ENCODE measurements around the gene HOXB4. TPM values are rescaled to one million over a fixed set of nuclear protein-coding genes. Genes with fewer than 3 reads are reported as not detected.

Gene HOXB4
- total and polyA plus RNA-seq, 4 donors = 1.4 to 6.7 (median 2.6) TPM

GRCh38 chr17:48550502-48551213 is 27.5 kb downstream of the HOXB4 start:
- peaks cover 0 to 71% (median 0%) of the 10 kb centered on the region in 3 donors for H3K27me3 ChIP-seq (ENCODE audit: control insufficient read depth in 3 of 3, insufficient read depth in 3 of 3, low read length in 2 of 3)
- H3K4me1 ChIP-seq (ENCODE audit: control insufficient read depth in 5 of 5, insufficient read depth in 5 of 5, low read length in 5 of 5) = peaks cover 0 to 76% (median 10%) of the 10 kb centered on the region in 5 donors
- ATAC-seq (ENCODE audit: insufficient read depth, low FRiP score) (no peak), DNase-seq (peak; percentile 55 to 58 (median 58))
- WGBS, 2 donors = 49 to 79% methylated on average over 58 to 70 of the region's 70 CpGs
- peak overlapping the region in 1 of 2 donors; percentile 65 for H3K9ac ChIP-seq (ENCODE audit: insufficient read depth in 1 of 2, low read length in 2 of 2)
- H3K4me3 ChIP-seq = no peak overlapping the region
- peaks cover 0 to 3% (median 0%) of the 10 kb centered on the region in 4 donors for H3K9me3 ChIP-seq (ENCODE audit: control insufficient read depth in 4 of 4, insufficient read depth in 3 of 4, low read length in 3 of 4)
- peak overlapping the region in 1 of 2 donors; percentile 80 for H3K27ac ChIP-seq (ENCODE audit: low read depth in 1 of 2, low read length in 1 of 2)
- no peak for TF ChIP-seq CTCF (IDR thresholded peaks at IDR 0.05; ENCODE audit: control extremely low read depth, extremely low read depth)
- peaks cover 0 to 18% (median 4%) of the 10 kb centered on the region in 4 donors for H3K36me3 ChIP-seq (ENCODE audit: control insufficient read depth in 4 of 4, insufficient read depth in 4 of 4, low read length in 4 of 4)

- Histone ChIP-seq H3K9me3 (ENCODE audit: control insufficient read depth in 4 of 4, insufficient read depth in 3 of 4, low read length in 3 of 4) (peaks cover 0 to 3% (median 0%) of the 10 kb centered on the region in 4 donors), H3K9ac (ENCODE audit: insufficient read depth in 1 of 2, low read length in 2 of 2) (peak overlapping the region in 1 of 2 donors; percentile 91), H3K4me3 (no peak overlapping the region), H3K36me3 (ENCODE audit: control insufficient read depth in 4 of 4, insufficient read depth in 4 of 4, low read length in 4 of 4) (peaks cover 0 to 18% (median 4%) of the 10 kb centered on the region in 4 donors), H3K27me3 (ENCODE audit: control insufficient read depth in 3 of 3, insufficient read depth in 3 of 3, low read length in 2 of 3) (peaks cover 0 to 73% (median 0%) of the 10 kb centered on the region in 3 donors), H3K4me1 (ENCODE audit: control insufficient read depth in 5 of 5, insufficient read depth in 5 of 5, low read length in 5 of 5) (peaks cover 0 to 83% (median 10%) of the 10 kb centered on the region in 5 donors), H3K27ac (ENCODE audit: low read depth in 1 of 2, low read length in 1 of 2) (peak overlapping the region in 1 of 2 donors; percentile 80)
- no peak for TF ChIP-seq CTCF (IDR thresholded peaks at IDR 0.05; ENCODE audit: control extremely low read depth, extremely low read depth)
- WGBS, 2 donors = 64 to 80% methylated on average over 18 of the region's 18 CpGs
- DNase-seq = peak in 2 of 3 donors; percentile 56 to 70
- no peak for ATAC-seq (ENCODE audit: insufficient read depth, low FRiP score)
Observed at GRCh38 chr17:48549914-48550501, 28.1 kb downstream of the HOXB4 start.

- Histone ChIP-seq H3K27ac (ENCODE audit: low read depth in 1 of 2, low read length in 1 of 2) (peak overlapping the region in 1 of 2 donors; percentile 52), H3K9ac (ENCODE audit: insufficient read depth in 1 of 2, low read length in 2 of 2) (peak overlapping the region in 1 of 2 donors; percentile 91), H3K9me3 (ENCODE audit: control insufficient read depth in 4 of 4, insufficient read depth in 3 of 4, low read length in 3 of 4) (peaks cover 0 to 3% (median 0%) of the 10 kb centered on the region in 4 donors), H3K4me1 (ENCODE audit: control insufficient read depth in 5 of 5, insufficient read depth in 5 of 5, low read length in 5 of 5) (peaks cover 0 to 81% (median 10%) of the 10 kb centered on the region in 5 donors), H3K4me3 (no peak overlapping the region), H3K27me3 (ENCODE audit: control insufficient read depth in 3 of 3, insufficient read depth in 3 of 3, low read length in 2 of 3) (peaks cover 0 to 71% (median 0%) of the 10 kb centered on the region in 3 donors), H3K36me3 (ENCODE audit: control insufficient read depth in 4 of 4, insufficient read depth in 4 of 4, low read length in 4 of 4) (peaks cover 0 to 18% (median 4%) of the 10 kb centered on the region in 4 donors)
- DNase-seq (peak; percentile 41 to 65 (median 50)), ATAC-seq (ENCODE audit: insufficient read depth, low FRiP score) (no peak)
- no peak for TF ChIP-seq CTCF (IDR thresholded peaks at IDR 0.05; ENCODE audit: control extremely low read depth, extremely low read depth)
- WGBS, 2 donors = 59 to 83% methylated on average over 3 of the region's 3 CpGs
Observed at GRCh38 chr17:48549281-48549630, 28.9 kb downstream of the HOXB4 start.
